ENCODE data around the gene PLEKHA5. TPM values are rescaled to one million over a fixed set of nuclear protein-coding genes. Genes with fewer than 3 reads are reported as not detected.
"Not testable (repeated sequence)": the region's sequence is repeated elsewhere in the genome, so short reads cannot be mapped to it uniquely, and the experiment has no call there.

PLEKHA5 gene
- total RNA-seq, 1 donor from 2014 or later = 55.5 TPM

- peak; percentile 45 for ATAC-seq (ENCODE audit: poor library complexity)
- DNase-seq = no peak
- intact Hi-C loops (cut with DNase I) = no loop called here
Measured at GRCh38 chr12:19158923-19159322, 29.4 kb downstream of the PLEKHA5 start.

- intact Hi-C loops (cut with DNase I) = no loop called here
- ATAC-seq (ENCODE audit: poor library complexity) = no peak
Measured at GRCh38 chr12:19161216-19161615, 31.7 kb downstream of the PLEKHA5 start.

GRCh38 chr12:19165451-19165850, 35.9 kb downstream of the PLEKHA5 start:
- ATAC-seq (ENCODE audit: poor library complexity) (no peak), DNase-seq (no peak)
- intact Hi-C loops (cut with DNase I) = no loop called here

More at GRCh38 chr12:19161216-19161615, 31.7 kb downstream of the PLEKHA5 start:
- no peak for DNase-seq

GRCh38 chr12:19166387-19166786, 36.9 kb downstream of the PLEKHA5 start:
- intact Hi-C loops (cut with DNase I) = no loop called here
- no peak for DNase-seq
- ATAC-seq (ENCODE audit: poor library complexity) = no peak

GRCh38 chr12:19166956-19167355, 37.4 kb downstream of the PLEKHA5 start:
- intact Hi-C loops (cut with DNase I) = no loop called here
- ATAC-seq (ENCODE audit: poor library complexity) = no peak

GRCh38 chr12:19167708-19168107, 38.2 kb downstream of the PLEKHA5 start:
- no peak for ATAC-seq (ENCODE audit: poor library complexity)
- no peak for DNase-seq
- intact Hi-C loops (cut with DNase I) = no loop called here

More at GRCh38 chr12:19166956-19167355, 37.4 kb downstream of the PLEKHA5 start:
- DNase-seq = no peak

GRCh38 chr12:19168644-19169043, 39.1 kb downstream of the PLEKHA5 start:
- intact Hi-C loops (cut with DNase I) = no loop called here
- no peak for ATAC-seq (ENCODE audit: poor library complexity)
- DNase-seq = no peak

- no peak for ATAC-seq (ENCODE audit: poor library complexity)
- intact Hi-C loops (cut with DNase I) = no loop called here
- no peak for DNase-seq
Measured at GRCh38 chr12:19169222-19169621, 39.7 kb downstream of the PLEKHA5 start.

GRCh38 chr12:19170286-19170685, 40.8 kb downstream of the PLEKHA5 start:
- DNase-seq; intact Hi-C loops (cut with DNase I); ATAC-seq (ENCODE audit: poor library complexity): not testable (repeated sequence)

GRCh38 chr12:19171731-19172130, 42.2 kb downstream of the PLEKHA5 start:
- no peak for DNase-seq
- intact Hi-C loops (cut with DNase I) = no loop called here
- no peak for ATAC-seq (ENCODE audit: poor library complexity)

GRCh38 chr12:19177754-19178153, 48.2 kb downstream of the PLEKHA5 start:
- DNase-seq (no peak), ATAC-seq (ENCODE audit: poor library complexity) (peak; percentile 16)
- intact Hi-C loops (cut with DNase I) = loop anchor here (5.0 kb wide), 1 partner anchor 45 kb away; no protein-coding TSS in a partner anchor

GRCh38 chr12:19179986-19180385, 50.5 kb downstream of the PLEKHA5 start:
- intact Hi-C loops (cut with DNase I) = loop anchor here (5.0 to 10.0 kb wide), 2 partner anchors 48 to 315 kb away; no protein-coding TSS in a partner anchor
- DNase-seq (no peak), ATAC-seq (ENCODE audit: poor library complexity) (no peak)

GRCh38 chr12:19181666-19182426, 52.3 kb downstream of the PLEKHA5 start:
- ATAC-seq (ENCODE audit: poor library complexity) (no peak), DNase-seq (no peak)
- intact Hi-C loops (cut with DNase I) = loop anchor here (10.0 kb wide), 1 partner anchor 317 kb away; no protein-coding TSS in a partner anchor

- DNase-seq = no peak
- ATAC-seq (ENCODE audit: poor library complexity) = peak; percentile 51
- intact Hi-C loops (cut with DNase I) = loop anchor here (10.0 kb wide), 1 partner anchor 318 kb away; no protein-coding TSS in a partner anchor
Measured at GRCh38 chr12:19183121-19183838, 53.7 kb downstream of the PLEKHA5 start.

GRCh38 chr12:19185262-19185929, 55.9 kb downstream of the PLEKHA5 start:
- no peak for DNase-seq
- intact Hi-C loops (cut with DNase I) = loop anchor here (10.0 kb wide), 1 partner anchor 321 kb away; no protein-coding TSS in a partner anchor
- ATAC-seq (ENCODE audit: poor library complexity) = no peak

GRCh38 chr12:19186722-19187661, 57.5 kb downstream of the PLEKHA5 start:
- DNase-seq (no peak), ATAC-seq (ENCODE audit: poor library complexity) (peak; percentile 59)
- intact Hi-C loops (cut with DNase I) = loop anchor here (10.0 kb wide), 1 partner anchor 322 kb away; no protein-coding TSS in a partner anchor

GRCh38 chr12:19189522-19189921, 60.0 kb downstream of the PLEKHA5 start:
- ATAC-seq (ENCODE audit: poor library complexity) = no peak
- intact Hi-C loops (cut with DNase I) = loop anchor here (10.0 kb wide), 1 partner anchor 325 kb away; no protein-coding TSS in a partner anchor
- DNase-seq = no peak

Measured in Right ventricle myocardium superior (tissue), 1 donor.